ENCODE results near the gene FAM229A.

Gene FAM229A

GRCh38 chr1:32329931-32330466 is 32.3 kb downstream of the FAM229A start:
- in situ Hi-C loops (cut with HindIII; ENCODE audit: low pct_unique_long_range_greater_than_20kb, low sequenced_read_pairs) = no loop called here
- DNase-seq (ENCODE audit: low read depth in 1 of 2, low spot score in 1 of 2) = no peak
- TF ChIP-seq JUND (IDR thresholded peaks at IDR 0.05; ENCODE audit: low read depth) = no peak

- TF ChIP-seq JUND (IDR thresholded peaks at IDR 0.05; ENCODE audit: low read depth) = no peak
- in situ Hi-C loops (cut with HindIII; ENCODE audit: low pct_unique_long_range_greater_than_20kb, low sequenced_read_pairs) = no loop called here
- no peak for DNase-seq (ENCODE audit: low read depth in 1 of 2, low spot score in 1 of 2)
These were observed 35.1 kb downstream of the FAM229A start for GRCh38 chr1:32327204-32327603.

DNA sequence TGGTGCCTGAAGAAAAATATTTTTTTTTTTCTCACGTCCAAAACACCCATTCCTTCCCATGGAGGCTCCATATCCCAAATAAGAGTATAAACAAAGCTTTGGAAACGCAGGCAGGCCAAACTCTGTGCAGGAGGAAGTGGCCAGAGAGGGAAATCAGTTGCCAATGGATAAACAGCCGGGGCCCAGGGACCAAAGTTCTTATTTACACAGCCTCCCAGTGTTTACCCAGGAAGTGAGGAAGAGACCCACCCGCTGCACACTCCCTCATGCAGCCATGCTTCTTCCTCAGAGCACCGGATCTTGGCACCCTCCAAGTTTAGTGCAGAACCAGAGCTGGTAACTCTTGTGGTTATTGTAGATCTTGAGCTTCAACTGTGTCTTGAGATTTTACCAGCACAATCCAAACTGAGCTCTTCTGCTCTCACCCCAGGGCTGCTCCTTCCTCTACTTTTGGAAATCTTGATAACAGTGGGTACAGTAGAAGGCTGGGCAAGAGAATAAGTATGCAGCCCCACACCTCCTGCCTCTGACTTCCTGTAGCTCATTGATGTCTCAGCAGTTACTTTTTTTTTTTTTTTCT is 40.5 kb downstream of the FAM229A start:
- no peak for TF ChIP-seq JUND (IDR thresholded peaks at IDR 0.05; ENCODE audit: low read depth)
- no peak for DNase-seq (ENCODE audit: low read depth in 1 of 2, low spot score in 1 of 2)
- in situ Hi-C loops (cut with HindIII; ENCODE audit: low pct_unique_long_range_greater_than_20kb, low sequenced_read_pairs) = no loop called here

DNA sequence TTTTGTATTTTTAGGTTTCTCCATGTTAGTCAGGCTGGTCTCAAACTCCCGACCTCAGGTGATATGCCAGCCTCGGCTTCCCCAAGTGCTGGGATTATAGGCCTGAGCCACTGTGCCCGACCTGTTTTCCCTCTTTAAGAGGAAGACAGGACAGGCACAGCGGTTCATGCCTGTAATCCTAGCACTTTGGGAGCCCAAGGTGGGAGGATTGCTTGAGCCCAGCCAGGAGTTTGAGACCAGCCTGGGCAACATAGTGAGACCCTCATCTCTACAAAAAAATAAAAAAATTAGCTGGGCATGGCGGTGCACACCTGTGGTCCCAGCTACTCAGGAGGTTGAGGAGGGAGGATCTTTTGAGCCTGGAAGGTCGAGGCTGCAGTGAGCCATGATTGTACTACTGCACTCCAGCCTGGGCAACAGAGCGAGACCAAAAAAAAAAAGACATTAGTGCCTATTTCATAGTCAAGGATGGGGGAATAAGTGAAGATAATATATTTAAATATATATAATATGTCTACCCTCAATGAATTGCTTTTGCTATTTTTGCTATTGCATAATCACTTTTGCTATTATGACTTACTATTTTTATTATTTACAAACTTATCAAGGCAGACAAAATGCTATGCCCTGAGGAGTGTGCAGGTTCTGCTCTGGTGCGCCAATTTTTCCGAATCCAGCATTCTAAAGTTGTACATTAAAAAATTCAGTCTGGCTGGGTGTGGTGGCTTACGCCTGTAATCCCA is 44.0 kb downstream of the FAM229A start:
- TF ChIP-seq JUND (IDR thresholded peaks at IDR 0.05; ENCODE audit: low read depth) = no peak
- in situ Hi-C loops (cut with HindIII; ENCODE audit: low pct_unique_long_range_greater_than_20kb, low sequenced_read_pairs) = no loop called here
- DNase-seq (ENCODE audit: low read depth in 1 of 2, low spot score in 1 of 2) = no peak

GRCh38 chr1:32316903-32317277 is 45.4 kb downstream of the FAM229A start:
- no peak for TF ChIP-seq JUND (IDR thresholded peaks at IDR 0.05; ENCODE audit: low read depth)
- in situ Hi-C loops (cut with HindIII; ENCODE audit: low pct_unique_long_range_greater_than_20kb, low sequenced_read_pairs) = no loop called here
- no peak for DNase-seq (ENCODE audit: low read depth in 1 of 2, low spot score in 1 of 2)

DNA sequence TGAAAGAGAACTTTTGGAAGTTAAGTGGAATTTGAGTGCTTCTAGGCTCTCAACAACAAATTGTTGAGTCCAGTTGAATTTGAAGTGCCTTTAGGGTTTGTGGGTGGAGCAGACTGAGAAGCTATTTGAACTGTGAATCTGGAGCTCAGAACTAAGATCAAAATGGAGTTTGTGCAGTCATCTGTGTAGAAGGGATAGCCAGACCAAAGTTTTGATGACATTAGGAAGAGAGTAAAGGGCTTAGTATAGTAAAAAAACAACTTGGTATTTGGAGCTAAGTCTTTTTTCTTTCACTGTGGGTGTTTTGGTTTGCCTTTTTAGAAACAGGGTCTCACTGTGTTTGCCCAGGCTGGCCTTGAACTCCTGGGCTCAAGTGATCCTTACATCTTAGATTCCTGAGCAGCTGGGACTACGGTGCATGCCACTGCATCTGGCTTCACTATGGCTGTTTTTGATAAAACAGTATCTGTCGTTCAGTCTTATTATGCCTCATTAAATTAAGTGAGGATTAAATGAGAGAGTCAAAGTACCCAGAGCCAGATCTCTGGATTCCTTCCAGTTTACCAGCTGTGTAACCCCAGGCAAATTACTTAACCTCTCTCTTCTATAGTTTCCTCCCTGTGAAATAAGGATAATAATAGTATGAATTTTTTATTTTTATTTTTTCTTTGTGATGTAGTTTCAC is 50.4 kb downstream of the FAM229A start:
- in situ Hi-C loops (cut with HindIII; ENCODE audit: low pct_unique_long_range_greater_than_20kb, low sequenced_read_pairs) = no loop called here
- no peak for TF ChIP-seq JUND (IDR thresholded peaks at IDR 0.05; ENCODE audit: low read depth)
- DNase-seq (ENCODE audit: low read depth in 1 of 2, low spot score in 1 of 2) = no peak

Measured in T47D (cell line).